ENCODE measurements around the gene WDR70. TPM values are rescaled to one million over a fixed set of nuclear protein-coding genes. Genes with fewer than 3 reads are reported as not detected.
"Not testable (repeated sequence)": the region's sequence is repeated elsewhere in the genome, so short reads cannot be mapped to it uniquely, and the experiment has no call there.

WDR70 gene
- total and polyA plus RNA-seq, 3 experiments from 2014 or later, result 15.5 to 39.1 (median 36.5) TPM

GRCh38 chr5:37685211-37685610, 306.1 kb downstream of the WDR70 start:
- ChIA-PET POLR2A (no interaction called here), CTCF (no interaction called here)
- no peaks in the 10 kb centered on the region for H3K27me3 Mint-ChIP-seq
- Histone ChIP-seq H3K27ac (ENCODE audit: low read depth, low read length) (no peak overlapping the region), H3K27me3 (ENCODE audit: insufficient read depth, low read length, poor library complexity, severe bottlenecking) (no peaks in the 10 kb centered on the region), H3K36me3 (ENCODE audit: insufficient read depth, low read length) (no peaks in the 10 kb centered on the region), H3K4me1 (ENCODE audit: insufficient read depth, low read length) (no peaks in the 10 kb centered on the region), H3K4me3 (ENCODE audit: low read length) (no peak overlapping the region), H3K9me3 (ENCODE audit: low read length) (no peaks in the 10 kb centered on the region)
- no peak for DNase-seq
- H3K4me3 Mint-ChIP-seq, result no peak overlapping the region
- peaks cover 5 to 16% (median 8%) of the 10 kb centered on the region in 3 donors for H3K4me1 Mint-ChIP-seq
- peaks cover 19 to 68% (median 34%) of the 10 kb centered on the region in 3 donors for H3K36me3 Mint-ChIP-seq
- H3K9me3 Mint-ChIP-seq, result peaks cover 10 to 30% (median 13%) of the 10 kb centered on the region in 5 donors
- no peak overlapping the region for H3K27ac Mint-ChIP-seq

GRCh38 chr5:37685816-37686215, 306.7 kb downstream of the WDR70 start:
- Mint-ChIP-seq H3K4me1 (peaks cover 2 to 11% (median 5%) of the 10 kb centered on the region in 3 donors), H3K36me3 (peaks cover 19 to 70% (median 31%) of the 10 kb centered on the region in 3 donors)
- CTCF ChIA-PET, result no interaction called here

DNA sequence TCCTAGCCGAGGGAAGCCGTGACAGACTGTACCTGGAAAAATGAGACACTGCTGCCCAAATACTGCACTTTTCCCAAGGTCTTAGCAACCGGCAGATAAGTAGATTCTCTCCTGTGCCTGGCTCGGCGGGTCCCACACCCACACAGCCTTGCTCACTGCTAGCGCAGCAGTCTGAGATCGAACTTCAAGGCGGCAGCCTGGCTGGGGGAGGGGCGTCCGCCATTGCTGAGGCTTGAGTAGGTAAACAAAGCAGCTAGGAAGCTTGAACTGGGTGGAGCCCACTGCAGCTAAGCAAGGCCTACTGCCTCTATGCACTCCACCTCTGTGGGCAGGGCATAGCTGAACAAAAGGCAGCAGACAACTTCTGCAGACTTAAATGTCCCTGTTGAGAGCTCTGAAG, 309.8 kb downstream of the WDR70 start:
- H3K27ac ChIP-seq (ENCODE audit: low read depth, low read length); H3K27me3 ChIP-seq (ENCODE audit: insufficient read depth, low read length, poor library complexity, severe bottlenecking); H3K4me1 Mint-ChIP-seq; H3K27me3 Mint-ChIP-seq; H3K9me3 ChIP-seq (ENCODE audit: low read length); CTCF ChIA-PET; H3K4me3 ChIP-seq (ENCODE audit: low read length); H3K36me3 ChIP-seq (ENCODE audit: insufficient read depth, low read length); H3K27ac Mint-ChIP-seq; H3K4me3 Mint-ChIP-seq; DNase-seq; H3K4me1 ChIP-seq (ENCODE audit: insufficient read depth, low read length); POLR2A ChIA-PET: not testable (repeated sequence)
- Mint-ChIP-seq H3K36me3 (peaks cover 3 to 65% (median 12%) of the 10 kb centered on the region in 3 donors), H3K9me3 (peaks cover 6 to 33% (median 14%) of the 10 kb centered on the region in 5 donors)

More at GRCh38 chr5:37685816-37686215, 306.7 kb downstream of the WDR70 start:
- H3K9me3 Mint-ChIP-seq, result peaks cover 10 to 33% (median 13%) of the 10 kb centered on the region in 5 donors
- no peaks in the 10 kb centered on the region for H3K9me3 ChIP-seq (ENCODE audit: low read length)
- POLR2A ChIA-PET, result no interaction called here
- no peak overlapping the region for H3K4me3 Mint-ChIP-seq
- H3K27ac ChIP-seq (ENCODE audit: low read depth, low read length), result no peak overlapping the region
- H3K36me3 ChIP-seq (ENCODE audit: insufficient read depth, low read length), result no peaks in the 10 kb centered on the region
- no peak for DNase-seq
- H3K4me3 ChIP-seq (ENCODE audit: low read length), result no peak overlapping the region
- H3K27ac Mint-ChIP-seq, result no peak overlapping the region
- H3K27me3 ChIP-seq (ENCODE audit: insufficient read depth, low read length, poor library complexity, severe bottlenecking), result no peaks in the 10 kb centered on the region
- no peaks in the 10 kb centered on the region for H3K4me1 ChIP-seq (ENCODE audit: insufficient read depth, low read length)
- no peaks in the 10 kb centered on the region for H3K27me3 Mint-ChIP-seq

- H3K36me3 ChIP-seq (ENCODE audit: insufficient read depth, low read length); H3K27me3 Mint-ChIP-seq; H3K27ac Mint-ChIP-seq; CTCF ChIA-PET; H3K4me3 Mint-ChIP-seq; H3K4me3 ChIP-seq (ENCODE audit: low read length); H3K27ac ChIP-seq (ENCODE audit: low read depth, low read length); DNase-seq; POLR2A ChIA-PET; H3K4me1 ChIP-seq (ENCODE audit: insufficient read depth, low read length); H3K4me1 Mint-ChIP-seq; H3K9me3 ChIP-seq (ENCODE audit: low read length); H3K27me3 ChIP-seq (ENCODE audit: insufficient read depth, low read length, poor library complexity, severe bottlenecking): not testable (repeated sequence)
- H3K9me3 Mint-ChIP-seq, result peaks cover 6 to 38% (median 18%) of the 10 kb centered on the region in 5 donors
- peaks cover 12 to 62% (median 16%) of the 10 kb centered on the region in 3 donors for H3K36me3 Mint-ChIP-seq
These were observed 315.2 kb downstream of the WDR70 start for GRCh38 chr5:37694333-37694732.

DNA sequence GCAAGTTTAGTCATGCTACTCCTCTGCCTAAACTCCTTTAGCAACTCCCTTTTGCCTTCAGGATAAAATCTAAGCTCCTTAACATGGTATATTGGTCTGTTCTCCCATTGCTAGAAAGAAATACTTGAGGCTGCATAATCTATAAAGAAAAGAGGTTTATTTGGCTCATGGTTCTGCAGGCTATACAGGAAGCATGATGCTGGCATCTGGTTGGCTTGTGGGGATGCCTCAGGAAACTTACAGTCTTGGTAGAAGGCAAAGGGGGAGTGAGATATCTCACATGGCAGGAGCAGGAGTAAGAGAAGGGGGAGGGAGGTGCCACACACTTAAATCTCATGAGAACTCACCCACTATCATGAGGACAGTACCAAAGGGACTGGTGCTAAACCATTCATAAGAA, 315.7 kb downstream of the WDR70 start:
- CTCF ChIA-PET, result no interaction called here
- POLR2A ChIA-PET, result no interaction called here
- Mint-ChIP-seq H3K9me3 (peaks cover 6 to 36% (median 18%) of the 10 kb centered on the region in 5 donors), H3K36me3 (peaks cover 14 to 61% (median 15%) of the 10 kb centered on the region in 3 donors), H3K4me1 (no peaks in the 10 kb centered on the region), H3K27ac (peak overlapping the region in 1 of 8 donors; percentile 21), H3K4me3 (peak overlapping the region in 1 of 7 donors; percentile 33), H3K27me3 (peaks cover 0 to 1% of the 10 kb centered on the region in 2 donors)
- no peaks in the 10 kb centered on the region for H3K36me3 ChIP-seq (ENCODE audit: insufficient read depth, low read length)
- no peaks in the 10 kb centered on the region for H3K4me1 ChIP-seq (ENCODE audit: insufficient read depth, low read length)
- no peak overlapping the region for H3K27ac ChIP-seq (ENCODE audit: low read depth, low read length)
- no peak overlapping the region for H3K4me3 ChIP-seq (ENCODE audit: low read length)
- no peaks in the 10 kb centered on the region for H3K9me3 ChIP-seq (ENCODE audit: low read length)
- no peak for DNase-seq
- no peaks in the 10 kb centered on the region for H3K27me3 ChIP-seq (ENCODE audit: insufficient read depth, low read length, poor library complexity, severe bottlenecking)

GRCh38 chr5:37695647-37696046, 316.5 kb downstream of the WDR70 start:
- peaks cover 6 to 29% (median 15%) of the 10 kb centered on the region in 5 donors for H3K9me3 Mint-ChIP-seq
- H3K4me3 Mint-ChIP-seq, result no peak overlapping the region
- peaks cover 17 to 57% (median 21%) of the 10 kb centered on the region in 3 donors for H3K36me3 Mint-ChIP-seq
- no peaks in the 10 kb centered on the region for H3K4me1 ChIP-seq (ENCODE audit: insufficient read depth, low read length)
- H3K27me3 Mint-ChIP-seq, result peaks cover 0 to 1% of the 10 kb centered on the region in 2 donors
- CTCF ChIA-PET, result no interaction called here
- POLR2A ChIA-PET, result no interaction called here
- H3K4me1 Mint-ChIP-seq, result no peaks in the 10 kb centered on the region
- H3K27ac Mint-ChIP-seq, result no peak overlapping the region
- no peak for DNase-seq
- no peak overlapping the region for H3K4me3 ChIP-seq (ENCODE audit: low read length)
- no peaks in the 10 kb centered on the region for H3K9me3 ChIP-seq (ENCODE audit: low read length)
- H3K27ac ChIP-seq (ENCODE audit: low read depth, low read length), result no peak overlapping the region
- no peaks in the 10 kb centered on the region for H3K36me3 ChIP-seq (ENCODE audit: insufficient read depth, low read length)
- no peaks in the 10 kb centered on the region for H3K27me3 ChIP-seq (ENCODE audit: insufficient read depth, low read length, poor library complexity, severe bottlenecking)

GRCh38 chr5:37696190-37697021, 317.3 kb downstream of the WDR70 start:
- H3K9me3 Mint-ChIP-seq, result peaks cover 6 to 25% (median 11%) of the 10 kb centered on the region in 5 donors
- H3K36me3 Mint-ChIP-seq, result peaks cover 20 to 53% (median 24%) of the 10 kb centered on the region in 3 donors
- no peak overlapping the region for H3K4me3 Mint-ChIP-seq
- H3K27ac ChIP-seq (ENCODE audit: low read depth, low read length), result no peak overlapping the region
- no peaks in the 10 kb centered on the region for H3K9me3 ChIP-seq (ENCODE audit: low read length)
- H3K27ac Mint-ChIP-seq, result no peak overlapping the region
- no peaks in the 10 kb centered on the region for H3K4me1 Mint-ChIP-seq
- H3K27me3 Mint-ChIP-seq, result peaks cover 0 to 1% of the 10 kb centered on the region in 2 donors
- H3K36me3 ChIP-seq (ENCODE audit: insufficient read depth, low read length), result no peaks in the 10 kb centered on the region
- ChIA-PET CTCF (interaction anchor here (1.2 kb wide), 1 partner anchor 10 kb away, joined by 3 read pairs; no protein-coding TSS in a partner anchor), POLR2A (no interaction called here)
- no peaks in the 10 kb centered on the region for H3K4me1 ChIP-seq (ENCODE audit: insufficient read depth, low read length)
- H3K27me3 ChIP-seq (ENCODE audit: insufficient read depth, low read length, poor library complexity, severe bottlenecking), result no peaks in the 10 kb centered on the region
- no peak for DNase-seq
- no peak overlapping the region for H3K4me3 ChIP-seq (ENCODE audit: low read length)

DNA sequence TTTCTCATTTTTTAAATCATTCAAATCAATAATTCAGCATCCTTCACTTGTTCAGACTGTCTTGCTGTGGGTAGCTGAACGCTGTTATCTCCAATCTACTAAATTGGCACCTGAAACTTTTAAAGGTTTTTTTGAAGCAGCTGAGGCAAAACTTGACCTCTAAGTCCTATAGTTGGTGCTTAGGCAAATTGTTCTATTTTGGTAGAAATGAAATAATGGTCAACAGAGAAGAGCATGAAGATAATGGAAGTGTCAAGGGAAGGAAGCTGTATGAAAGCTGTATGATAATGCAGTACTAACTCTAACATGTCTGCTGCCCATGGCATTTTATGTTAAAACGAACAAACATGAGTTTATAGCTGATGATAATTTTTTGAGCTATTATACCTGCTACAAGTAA, 322.8 kb downstream of the WDR70 start:
- H3K36me3 Mint-ChIP-seq, result peaks cover 41 to 56% (median 49%) of the 10 kb centered on the region in 3 donors
- peaks cover 0 to 2% (median 0%) of the 10 kb centered on the region in 5 donors for H3K9me3 Mint-ChIP-seq
- no peak overlapping the region for H3K4me3 Mint-ChIP-seq
- DNase-seq, result no peak
- H3K27ac Mint-ChIP-seq, result no peak overlapping the region
- POLR2A ChIA-PET, result no interaction called here
- H3K4me3 ChIP-seq (ENCODE audit: low read length), result no peak overlapping the region
- no peak overlapping the region for H3K27ac ChIP-seq (ENCODE audit: low read depth, low read length)
- H3K9me3 ChIP-seq (ENCODE audit: low read length), result no peaks in the 10 kb centered on the region
- H3K36me3 ChIP-seq (ENCODE audit: insufficient read depth, low read length), result no peaks in the 10 kb centered on the region
- no peaks in the 10 kb centered on the region for H3K4me1 Mint-ChIP-seq
- H3K27me3 ChIP-seq (ENCODE audit: insufficient read depth, low read length, poor library complexity, severe bottlenecking), result no peaks in the 10 kb centered on the region
- CTCF ChIA-PET, result no interaction called here
- no peaks in the 10 kb centered on the region for H3K27me3 Mint-ChIP-seq
- no peaks in the 10 kb centered on the region for H3K4me1 ChIP-seq (ENCODE audit: insufficient read depth, low read length)

Data from CD8-positive, alpha-beta memory T cell (primary cell).